Calu3 (cell line): ENCODE data around the gene ZNF568. TPM values are rescaled to one million over a fixed set of nuclear protein-coding genes. Genes with fewer than 3 reads are reported as not detected.

Source experiments
- BruUV-seq: library from RNA; stranded (reverse); fragments of 400-500 nt; replicated peaks from 2 replicates; lab custom pipeline; 2021; lab: Mats Ljungman, UMichigan
- CTCF ChIA-PET: fragments of 300-600 bp; sonication (Branson Sonifier 250); formaldehyde crosslinking; loops from one replicate; lab custom pipeline; 2022; ENCODE audit warnings: antibody characterized with exemption; lab: Charles Lee
- DNase-seq: peaks from one replicate; pipeline ENCODE4 v3.0.0; 2022
- H3K27ac Mint-ChIP-seq: one replicate; pipeline ENCODE4 v1.8.0; 2022; ENCODE audit warnings: mixed read lengths; ENCODE audit not compliant: unreplicated experiment
- H3K27me3 Mint-ChIP-seq: one replicate; pipeline ENCODE4 v1.8.0; 2022; ENCODE audit warnings: mixed read lengths; ENCODE audit not compliant: unreplicated experiment
- H3K36me3 Mint-ChIP-seq: one replicate; pipeline ENCODE4 v1.8.0; 2022; ENCODE audit warnings: mild to moderate bottlenecking, moderate library complexity, mixed read lengths; ENCODE audit not compliant: insufficient read depth, unreplicated experiment
- H3K4me1 Mint-ChIP-seq: one replicate; pipeline ENCODE4 v1.8.0; 2022; ENCODE audit warnings: mild to moderate bottlenecking, low read depth, mixed read lengths; ENCODE audit not compliant: unreplicated experiment
- H3K4me3 Mint-ChIP-seq: one replicate; pipeline ENCODE4 v1.8.0; 2022; ENCODE audit warnings: mild to moderate bottlenecking, low read depth, moderate library complexity, mixed read lengths; ENCODE audit not compliant: unreplicated experiment
- H3K9me3 Mint-ChIP-seq: one replicate; pipeline ENCODE4 v1.8.0; 2022; ENCODE audit warnings: low read depth, mixed read lengths; ENCODE audit not compliant: unreplicated experiment
- intact Hi-C: fragments of 100-400 bp; cut with micrococcal nuclease; formaldehyde crosslinking; loops from one replicate; pipeline ENCODE4 v1.10.0; 2022; ENCODE audit not compliant: unreplicated experiment
- total RNA-seq: library from RNA; stranded (reverse); gene quantifications from 2 replicates; pipeline ENCODE4 v1.2.3, GENCODE V29; 2022
- TF ChIP-seq, protein P1 (sequence below): fragments of 200-600 bp; IDR thresholded peaks from one replicate; pipeline ENCODE4 v1.8.0; 2022; ENCODE audit warnings: antibody characterized with exemption; ENCODE audit not compliant: unreplicated experiment

Gene ZNF568
- total RNA-seq, 1 experiment from 2014 or later = 4.4 TPM

- Mint-ChIP-seq H3K4me1 (no peaks in the 10 kb centered on the region), H3K27ac (no peak overlapping the region), H3K4me3 (no peak overlapping the region), H3K27me3 (no peaks in the 10 kb centered on the region), H3K9me3 (peaks cover 21% of the 10 kb centered on the region), H3K36me3 (peaks cover 5% of the 10 kb centered on the region)
- TF ChIP-seq, protein P1, sequence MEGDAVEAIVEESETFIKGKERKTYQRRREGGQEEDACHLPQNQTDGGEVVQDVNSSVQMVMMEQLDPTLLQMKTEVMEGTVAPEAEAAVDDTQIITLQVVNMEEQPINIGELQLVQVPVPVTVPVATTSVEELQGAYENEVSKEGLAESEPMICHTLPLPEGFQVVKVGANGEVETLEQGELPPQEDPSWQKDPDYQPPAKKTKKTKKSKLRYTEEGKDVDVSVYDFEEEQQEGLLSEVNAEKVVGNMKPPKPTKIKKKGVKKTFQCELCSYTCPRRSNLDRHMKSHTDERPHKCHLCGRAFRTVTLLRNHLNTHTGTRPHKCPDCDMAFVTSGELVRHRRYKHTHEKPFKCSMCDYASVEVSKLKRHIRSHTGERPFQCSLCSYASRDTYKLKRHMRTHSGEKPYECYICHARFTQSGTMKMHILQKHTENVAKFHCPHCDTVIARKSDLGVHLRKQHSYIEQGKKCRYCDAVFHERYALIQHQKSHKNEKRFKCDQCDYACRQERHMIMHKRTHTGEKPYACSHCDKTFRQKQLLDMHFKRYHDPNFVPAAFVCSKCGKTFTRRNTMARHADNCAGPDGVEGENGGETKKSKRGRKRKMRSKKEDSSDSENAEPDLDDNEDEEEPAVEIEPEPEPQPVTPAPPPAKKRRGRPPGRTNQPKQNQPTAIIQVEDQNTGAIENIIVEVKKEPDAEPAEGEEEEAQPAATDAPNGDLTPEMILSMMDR = no peak
- CTCF ChIA-PET = no interaction called here
- intact Hi-C loops = no loop called here
- no peak for DNase-seq
- no TSS peak for BruUV-seq
These were observed 96.1 kb downstream of the ZNF568 start for GRCh38 chr19:37012093-37012745.

DNA sequence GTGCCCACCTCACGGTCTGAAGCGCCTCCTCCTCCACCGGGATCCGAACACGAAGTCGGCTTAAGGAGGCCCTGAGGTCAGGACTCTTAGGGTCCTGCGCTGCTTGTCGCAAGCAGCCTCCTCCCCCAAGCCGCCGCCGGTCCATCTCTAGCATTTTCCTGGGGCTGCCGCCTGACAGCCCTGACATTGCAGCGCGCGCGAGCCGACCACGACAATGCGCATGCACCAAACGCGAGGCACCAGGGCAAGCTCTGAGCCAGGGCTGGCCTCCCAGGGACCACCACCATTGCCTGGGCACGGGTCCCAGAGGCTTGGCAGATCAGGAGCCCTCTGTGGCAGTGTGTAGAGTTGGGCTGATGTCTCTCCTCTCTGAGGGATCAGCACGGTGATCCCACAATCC lies 98.3 kb downstream of the ZNF568 start:
- BruUV-seq = no TSS peak
- intact Hi-C loops = no loop called here
- Mint-ChIP-seq H3K9me3 (peaks cover 17% of the 10 kb centered on the region), H3K4me3 (no peak overlapping the region), H3K36me3 (no peaks in the 10 kb centered on the region), H3K4me1 (no peaks in the 10 kb centered on the region), H3K27me3 (no peaks in the 10 kb centered on the region), H3K27ac (no peak overlapping the region)
- TF ChIP-seq, protein P1 = no peak
- CTCF ChIA-PET = no interaction called here
- DNase-seq = no peak

- intact Hi-C loops = no loop called here
- no peak for DNase-seq
- H3K27me3 Mint-ChIP-seq = no peaks in the 10 kb centered on the region
- H3K9me3 Mint-ChIP-seq = peaks cover 12% of the 10 kb centered on the region
- H3K27ac Mint-ChIP-seq = no peak overlapping the region
- BruUV-seq = no TSS peak
- CTCF ChIA-PET = no interaction called here
- no peaks in the 10 kb centered on the region for H3K36me3 Mint-ChIP-seq
- no peak overlapping the region for H3K4me3 Mint-ChIP-seq
- TF ChIP-seq, protein P1 = no peak
- no peaks in the 10 kb centered on the region for H3K4me1 Mint-ChIP-seq
These were observed 129.0 kb downstream of the ZNF568 start for GRCh38 chr19:37045140-37045539.

Other genes starting within 250 kb of the ZNF568 start
- gene ZNF461, start 249.5 kb upstream of the ZNF568 start, total RNA-seq = 8.5 and 9.7 TPM in 2 replicates
- gene ZNF567, start 228.7 kb upstream of the ZNF568 start, total RNA-seq = 11.0 TPM in 2 replicates
- gene ZNF850, start 143.5 kb upstream of the ZNF568 start, total RNA-seq = 9.0 and 10.9 TPM in 2 replicates
- gene ZNF790, start 77.9 kb upstream of the ZNF568 start, total RNA-seq = 10.4 and 10.8 TPM in 2 replicates
- 5.0 and 5.3 TPM in 2 replicates for gene ZNF345, start 65.5 kb upstream of the ZNF568 start, total RNA-seq
- gene ZNF829, start within 50 bp of the ZNF568 start, total RNA-seq = 2.6 and 3.0 TPM in 2 replicates
- 8.7 and 14.6 TPM in 2 replicates for gene ZNF420, start 162.1 kb downstream of the ZNF568 start, total RNA-seq